Measurements from ENCODE around the gene C2orf74.
"Not testable (repeated sequence)": the region's sequence is repeated elsewhere in the genome, so short reads cannot be mapped to it uniquely, and the experiment has no call there.

Gene C2orf74

GRCh38 chr2:61161888-61162287 is at the start of gene C2orf74:
Gene C2orf74, plus strand, starts transcription at chr2:61162188. Its CDS starts 327 bp downstream, at chr2:61162515.
- DNase-seq (ENCODE audit: low spot score), result no peak

- DNase-seq (ENCODE audit: low spot score), result no peak
Observed at GRCh38 chr2:61114147-61114546, 47.8 kb upstream of the C2orf74 start.

GRCh38 chr2:61116302-61116701 is 45.7 kb upstream of the C2orf74 start:
- DNase-seq (ENCODE audit: low spot score), result no peak

- no peak for DNase-seq (ENCODE audit: low spot score)
Observed at GRCh38 chr2:61117534-61117933, 44.5 kb upstream of the C2orf74 start.

GRCh38 chr2:61125123-61125710 is 36.8 kb upstream of the C2orf74 start:
- no peak for DNase-seq (ENCODE audit: low spot score)

- DNase-seq (ENCODE audit: low spot score), result no peak
Observed at GRCh38 chr2:61125798-61126197, 36.2 kb upstream of the C2orf74 start.

- DNase-seq (ENCODE audit: low spot score), result not testable (repeated sequence)
Observed at GRCh38 chr2:61128122-61128521, 33.9 kb upstream of the C2orf74 start.

- DNase-seq (ENCODE audit: low spot score), result peak; percentile 17
Observed at GRCh38 chr2:61134141-61134540, 27.8 kb upstream of the C2orf74 start.

- peak; percentile 50 for DNase-seq (ENCODE audit: low spot score)
Observed at GRCh38 chr2:61135510-61135909, 26.5 kb upstream of the C2orf74 start.

- DNase-seq (ENCODE audit: low spot score), result no peak
Observed at GRCh38 chr2:61138859-61139258, 23.1 kb upstream of the C2orf74 start.

- no peak for DNase-seq (ENCODE audit: low spot score)
Observed at GRCh38 chr2:61141151-61141550, 20.8 kb upstream of the C2orf74 start.

GRCh38 chr2:61144697-61145268 is 17.2 kb upstream of the C2orf74 start:
- peak; percentile 95 for DNase-seq (ENCODE audit: low spot score)

GRCh38 chr2:61145990-61146389 is 16.0 kb upstream of the C2orf74 start:
- DNase-seq (ENCODE audit: low spot score), result no peak

GRCh38 chr2:61148091-61148490 is 13.9 kb upstream of the C2orf74 start:
- DNase-seq (ENCODE audit: low spot score), result not testable (repeated sequence)

GRCh38 chr2:61149074-61149473 is 12.9 kb upstream of the C2orf74 start:
- DNase-seq (ENCODE audit: low spot score), result no peak

- DNase-seq (ENCODE audit: low spot score), result no peak
Observed at GRCh38 chr2:61151436-61151835, 10.6 kb upstream of the C2orf74 start.

- no peak for DNase-seq (ENCODE audit: low spot score)
Observed at GRCh38 chr2:61157371-61158003, 4.5 kb upstream of the C2orf74 start.

GRCh38 chr2:61158356-61158955 is 3.5 kb upstream of the C2orf74 start:
- DNase-seq (ENCODE audit: low spot score), result no peak

GRCh38 chr2:61162721-61163120 is 733 bp downstream of the C2orf74 start:
- no peak for DNase-seq (ENCODE audit: low spot score)

- not testable (repeated sequence) for DNase-seq (ENCODE audit: low spot score)
Observed at GRCh38 chr2:61165082-61165481, 3.1 kb downstream of the C2orf74 start.

- no peak for DNase-seq (ENCODE audit: low spot score)
Observed at GRCh38 chr2:61165946-61166345, 4.0 kb downstream of the C2orf74 start.

- DNase-seq (ENCODE audit: low spot score), result no peak
Observed at GRCh38 chr2:61167579-61167978, 5.6 kb downstream of the C2orf74 start.

- no peak for DNase-seq (ENCODE audit: low spot score)
Observed at GRCh38 chr2:61172671-61173070, 10.7 kb downstream of the C2orf74 start.
